GM12864 (cell line): ENCODE results near the gene CNRIP1.

ENCODE experiments used
- DNase-seq: peaks from one replicate; pipeline ENCODE4 v3.0.0-alpha.2; 2011; ENCODE audit warnings: low read depth
- H3K4me3 ChIP-seq: 2 replicates; pipeline ENCODE4 v1.5.1; 2011; ENCODE audit warnings: mild to moderate bottlenecking, low read depth, low read length, control low read depth
- TF ChIP-seq, protein P1 (sequence below): IDR thresholded peaks from 2 replicates; pipeline ENCODE4 v1.5.1; 2011; ENCODE audit warnings: low read depth, mild to moderate bottlenecking, moderate library complexity, low read length, control low read depth, inconsistent platforms; ENCODE audit errors: missing control alignments

The CNRIP1 gene

DNA sequence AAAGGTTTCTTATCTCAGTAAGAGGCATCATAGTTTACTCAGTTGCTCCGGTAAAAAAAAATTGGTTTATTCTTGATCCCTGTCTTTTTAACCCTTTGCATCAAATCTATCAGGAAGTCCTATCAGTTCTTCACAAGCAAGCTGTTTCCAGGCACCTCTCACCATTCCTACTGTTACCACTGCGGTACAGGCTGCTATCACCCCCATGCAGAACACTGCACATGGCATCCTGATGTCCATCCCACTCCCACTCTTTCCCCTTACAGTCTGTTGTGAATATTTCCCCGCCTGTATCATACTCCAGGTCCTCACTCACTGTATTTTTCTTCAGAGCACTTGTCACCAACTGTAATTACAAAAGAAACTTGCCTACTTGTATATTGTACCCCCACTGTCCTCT, 5.3 kb upstream of the CNRIP1 start:
- DNase-seq: no peak
- TF ChIP-seq, protein P1, sequence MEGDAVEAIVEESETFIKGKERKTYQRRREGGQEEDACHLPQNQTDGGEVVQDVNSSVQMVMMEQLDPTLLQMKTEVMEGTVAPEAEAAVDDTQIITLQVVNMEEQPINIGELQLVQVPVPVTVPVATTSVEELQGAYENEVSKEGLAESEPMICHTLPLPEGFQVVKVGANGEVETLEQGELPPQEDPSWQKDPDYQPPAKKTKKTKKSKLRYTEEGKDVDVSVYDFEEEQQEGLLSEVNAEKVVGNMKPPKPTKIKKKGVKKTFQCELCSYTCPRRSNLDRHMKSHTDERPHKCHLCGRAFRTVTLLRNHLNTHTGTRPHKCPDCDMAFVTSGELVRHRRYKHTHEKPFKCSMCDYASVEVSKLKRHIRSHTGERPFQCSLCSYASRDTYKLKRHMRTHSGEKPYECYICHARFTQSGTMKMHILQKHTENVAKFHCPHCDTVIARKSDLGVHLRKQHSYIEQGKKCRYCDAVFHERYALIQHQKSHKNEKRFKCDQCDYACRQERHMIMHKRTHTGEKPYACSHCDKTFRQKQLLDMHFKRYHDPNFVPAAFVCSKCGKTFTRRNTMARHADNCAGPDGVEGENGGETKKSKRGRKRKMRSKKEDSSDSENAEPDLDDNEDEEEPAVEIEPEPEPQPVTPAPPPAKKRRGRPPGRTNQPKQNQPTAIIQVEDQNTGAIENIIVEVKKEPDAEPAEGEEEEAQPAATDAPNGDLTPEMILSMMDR: no peak
- H3K4me3 ChIP-seq: no peak overlapping the region

DNA sequence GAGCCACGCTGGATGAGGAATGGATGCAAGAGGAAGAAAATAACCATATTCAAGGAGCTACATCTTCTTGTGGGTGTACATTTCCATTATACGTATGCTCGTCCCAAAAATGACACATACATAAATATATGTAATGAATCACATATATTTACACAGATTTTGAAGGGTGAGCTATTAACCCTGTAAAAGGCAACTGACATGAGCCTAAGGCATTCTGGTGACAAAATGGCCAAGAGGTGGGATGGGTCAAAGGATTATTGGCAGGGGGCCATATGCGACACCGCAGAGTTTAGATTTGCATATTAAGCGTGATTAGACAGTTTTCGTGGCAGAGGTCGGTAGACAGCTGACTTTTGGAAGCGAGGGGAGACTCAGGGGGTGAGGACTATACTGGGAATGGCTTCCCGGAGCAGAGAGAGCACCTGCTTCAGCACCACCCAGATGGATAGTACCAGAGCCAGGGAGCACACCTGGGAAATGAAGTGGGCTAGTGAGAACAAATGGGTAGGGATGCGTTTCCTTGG, 431 bp upstream of the CNRIP1 start:
- no peak overlapping the region; the same call in 1 of the 2 replicates for H3K4me3 ChIP-seq
- DNase-seq: no peak
- TF ChIP-seq, protein P1: no peak

DNA sequence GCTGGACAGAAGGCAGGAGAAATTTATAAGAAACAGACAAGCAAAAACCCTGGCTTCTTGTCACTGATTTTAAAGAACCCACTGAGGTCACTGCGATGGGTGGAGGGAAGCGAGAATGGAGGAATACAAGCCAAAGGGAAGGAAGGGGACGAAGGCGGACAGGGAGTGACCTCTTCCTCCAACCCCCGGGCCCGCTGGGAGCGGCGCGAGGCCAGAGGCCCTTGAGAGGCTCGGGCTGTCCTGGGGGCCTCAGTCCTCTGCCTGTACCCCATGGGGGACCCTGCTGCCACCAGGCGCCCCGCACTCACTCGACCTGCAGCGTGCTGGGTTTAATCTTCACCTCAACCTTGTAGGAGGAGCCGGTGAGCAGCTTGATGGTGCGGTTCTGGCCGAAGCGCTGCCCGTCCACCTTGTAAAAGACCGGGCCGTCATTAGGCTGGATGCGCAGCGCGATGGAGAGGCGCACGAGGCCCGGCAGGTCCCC, 793 bp downstream of the CNRIP1 start:
- TF ChIP-seq, protein P1: no peak
- no peak for DNase-seq
- no peak overlapping the region; the same call in 1 of the 2 replicates for H3K4me3 ChIP-seq

DNA sequence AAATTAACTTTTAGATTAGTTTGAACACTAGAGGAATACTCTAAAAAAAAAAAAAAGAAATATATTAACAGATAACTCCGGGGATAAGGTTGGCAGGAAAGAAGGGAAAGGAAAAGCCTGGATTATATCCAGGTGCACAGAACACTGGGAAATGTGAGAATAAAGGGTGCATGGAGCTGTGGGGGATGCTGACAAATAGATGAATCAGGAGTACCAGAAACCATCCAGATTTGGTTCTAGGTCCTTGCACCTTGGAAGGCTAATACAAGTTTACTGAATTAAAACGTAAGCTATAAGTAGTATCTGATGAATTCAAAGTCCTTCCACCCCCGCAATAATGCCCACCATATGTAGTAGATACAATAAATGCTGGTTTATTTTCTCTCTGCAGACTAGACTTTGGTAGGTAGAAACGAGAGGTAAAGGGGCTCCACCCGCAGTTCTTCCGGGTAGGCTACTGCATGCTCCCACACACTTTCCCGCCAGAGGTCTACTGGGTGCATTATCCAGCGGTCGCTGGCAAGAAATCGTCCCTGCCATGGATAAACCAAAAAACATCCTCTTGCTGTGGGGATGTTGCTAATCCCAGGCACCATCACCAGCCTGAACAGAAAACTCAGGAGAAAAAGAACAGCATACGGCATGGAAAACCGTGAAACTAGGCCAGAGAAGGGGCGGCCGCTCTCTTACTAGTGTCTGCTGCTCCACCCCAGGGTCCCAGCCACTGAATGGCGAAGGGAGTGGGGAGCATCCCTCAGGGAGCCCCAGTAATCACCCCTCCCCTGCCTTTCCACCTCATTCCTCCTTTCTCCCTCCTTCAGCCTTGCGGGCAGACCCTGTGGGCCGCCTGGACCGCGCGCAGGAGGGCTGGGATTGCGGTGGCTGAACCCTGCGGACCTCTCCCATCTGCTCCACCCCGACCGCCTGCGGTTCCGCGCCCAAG, 1.5 kb downstream of the CNRIP1 start:
- no peak for DNase-seq
- no peak overlapping the region for H3K4me3 ChIP-seq

DNA sequence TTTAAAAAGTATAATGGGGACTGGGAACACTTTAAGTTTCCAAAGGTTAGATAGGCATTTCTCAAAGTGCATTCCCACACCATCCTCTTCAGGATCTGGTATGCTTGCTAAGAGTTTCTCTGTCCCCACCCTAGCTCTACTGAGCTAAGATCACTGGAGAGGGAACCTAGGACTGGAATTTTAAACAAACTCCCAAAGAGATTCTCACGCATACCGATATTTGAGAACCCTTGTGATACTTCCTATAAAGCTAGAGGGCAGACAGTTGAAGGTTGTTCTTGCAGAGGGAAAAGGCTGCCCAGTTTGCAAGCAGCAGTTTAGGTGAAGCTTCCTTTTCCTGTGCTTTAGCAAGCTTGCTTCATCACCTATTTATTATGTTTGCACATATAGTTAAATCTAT, 3.6 kb downstream of the CNRIP1 start:
- TF ChIP-seq, protein P1: no peak
- no peak overlapping the region for H3K4me3 ChIP-seq
- no peak for DNase-seq

More for the DNA sequence above, 1.5 kb downstream of the CNRIP1 start:
- TF ChIP-seq, protein P1: no peak

DNA sequence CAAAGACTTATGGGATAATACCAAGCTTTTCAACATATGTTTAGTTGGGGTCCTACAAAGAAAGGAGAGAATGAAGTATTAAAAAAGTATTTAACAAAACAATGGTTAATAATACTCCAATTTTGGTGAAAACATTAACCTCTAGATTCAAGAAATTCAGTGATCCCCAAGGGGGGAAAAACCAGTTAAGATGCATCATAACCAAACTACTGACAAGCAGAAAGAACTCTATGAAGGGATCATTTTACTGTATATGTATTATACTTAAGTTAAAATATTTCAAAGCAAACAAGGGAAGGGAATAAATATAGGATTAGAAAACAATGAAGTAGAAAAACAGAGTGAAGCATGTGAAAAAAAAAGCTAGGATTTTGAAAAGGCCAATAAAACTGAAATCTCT, 8.7 kb downstream of the CNRIP1 start:
- DNase-seq: no peak
- H3K4me3 ChIP-seq: no peak overlapping the region

More for the DNA sequence above, 8.7 kb downstream of the CNRIP1 start:
- TF ChIP-seq, protein P1: no peak
